K562 (cell line): Measurements from ENCODE around the gene FGD1. TPM values are rescaled to one million over a fixed set of nuclear protein-coding genes. Genes with fewer than 3 reads are reported as not detected.

Experiments
- ATAC-seq: fragments of 200-7000 bp; cut with Tn5 transposase; 3 replicates; pipeline ENCODE4 v1.9.1; 2020; ENCODE audit warnings: moderate library complexity
- BruUV-seq: library from RNA; stranded (reverse); fragments of 400-500 nt; replicated peaks from 2 replicates; lab custom pipeline; 2021; lab: Mats Ljungman, UMichigan
- CTCF ChIA-PET: fragments of 300-600 bp; formaldehyde crosslinking; extraction: SDS; loops from one replicate; lab custom pipeline; 2021; ENCODE audit warnings: low intra/inter-chr PET ratio; lab: Yijun Ruan, JAX
- POLR2A ChIA-PET: fragments of 300-600, 350-650 bp; sonication (Branson Sonifier 250); formaldehyde crosslinking; extraction: SDS; loops from one replicate; lab custom pipeline; 2021; ENCODE audit warnings: antibody characterized with exemption, inconsistent platforms; lab: Yijun Ruan, JAX
- DNase-seq, 4 experiments: peaks; one replicate each; pipeline versions ENCODE4 v3.0.0 to v3.0.0-alpha.2; 2011 to 2018; ENCODE audit warnings: low spot score in 3 of 4, mixed read lengths in 3 of 4; ENCODE audit errors: extremely low read depth in 1 of 4
- FAIRE-seq: peaks from 2 replicates; lab custom pipeline; 2011; peaks lifted over from hg19 to GRCh38; lab: Jason Lieb, UNC
- H2AFZ ChIP-seq: 2 replicates; pipeline ENCODE4 v1.6.0; 2011; ENCODE audit warnings: low read depth, low read length, control low read depth, inconsistent platforms
- H3K27ac ChIP-seq: fragments of 200-600 bp; 3 replicates; pipeline ENCODE4 v1.8.0; 2011; ENCODE audit warnings: low read depth, mild to moderate bottlenecking, control low read depth, inconsistent platforms, low read length, moderate library complexity, mixed read lengths; ENCODE audit errors: extremely low read depth
- H3K27me3 ChIP-seq, 2 experiments: fragments of 300-600 bp in 1 of 2; 2 replicates in 1 of 2; 3 replicates in 1 of 2; pipeline versions ENCODE4 v1.6.0 to v1.8.0; 2011; ENCODE audit warnings: inconsistent platforms in 2 of 2, low read length in 2 of 2, mild to moderate bottlenecking in 1 of 2, mixed read lengths in 1 of 2, moderate library complexity in 1 of 2; ENCODE audit not compliant: control insufficient read depth in 2 of 2, insufficient read depth in 2 of 2
- H3K36me3 ChIP-seq: fragments of 300-600 bp; 3 replicates; pipeline ENCODE4 v1.8.0; 2011; ENCODE audit warnings: mild to moderate bottlenecking, low read length, inconsistent platforms; ENCODE audit not compliant: control insufficient read depth, insufficient read depth
- H3K4me1 ChIP-seq, 2 experiments: fragments of 200-600 bp in 1 of 2; replicated peaks in 1 of 2; 2 replicates in 1 of 2; 3 replicates in 1 of 2; pipeline versions ENCODE4 v1.5.1 to v1.8.0; 2011; ENCODE audit warnings: inconsistent platforms in 2 of 2, low read length in 2 of 2, mild to moderate bottlenecking in 1 of 2, mixed read lengths in 1 of 2, moderate library complexity in 1 of 2; ENCODE audit not compliant: control insufficient read depth in 2 of 2, insufficient read depth in 2 of 2
- H3K4me2 ChIP-seq: 2 replicates; pipeline ENCODE4 v1.6.1; 2011; ENCODE audit warnings: low read length, control low read depth, inconsistent platforms, mixed read lengths; ENCODE audit not compliant: insufficient read depth
- H3K4me3 ChIP-seq: fragments of 200-600 bp; sonication (generic), shearing (Covaris generic); 2 replicates; pipeline ENCODE4 v1.5.1; 2016; ENCODE audit warnings: control low read depth, inconsistent platforms
- H3K79me2 ChIP-seq: fragments of 200-600 bp; 3 replicates; pipeline ENCODE4 v1.8.0; 2011; ENCODE audit warnings: low read length, inconsistent platforms; ENCODE audit not compliant: control insufficient read depth, insufficient read depth
- H3K9ac ChIP-seq, 2 experiments: 2 replicates each; pipeline versions ENCODE4 v1.6.0 to v1.6.1; 2011; ENCODE audit warnings: low read depth in 2 of 2, low read length in 2 of 2, control low read depth in 1 of 2, inconsistent platforms in 1 of 2, mild to moderate bottlenecking in 1 of 2, mixed read lengths in 1 of 2; ENCODE audit not compliant: insufficient read depth in 1 of 2
- H3K9me1 ChIP-seq: one replicate; pipeline ENCODE4 v1.6.0; 2011; ENCODE audit warnings: inconsistent platforms, mild to moderate bottlenecking, low read length, moderate library complexity; ENCODE audit not compliant: control insufficient read depth, insufficient read depth
- H3K9me3 ChIP-seq: replicated peaks from 2 replicates; pipeline ENCODE4 v1.5.1; 2011; ENCODE audit warnings: low read depth, low read length, inconsistent platforms; ENCODE audit not compliant: control insufficient read depth, insufficient read depth
- H4K20me1 ChIP-seq: replicated peaks from 2 replicates; pipeline ENCODE4 v1.6.1; 2011; ENCODE audit warnings: low read length, inconsistent platforms, mixed read lengths; ENCODE audit not compliant: control insufficient read depth, insufficient read depth
- BHLHE40 ChIP-seq: IDR thresholded peaks from 2 replicates; pipeline ENCODE4 v1.6.1; 2011; ENCODE audit warnings: low read length, improper control_type of control experiment
- CAMTA2 ChIP-seq: fragments of 250-450 bp; sonication (Bioruptor Pico); conservative IDR thresholded peaks from 2 replicates; pipeline ENCODE4 v1.5.1; 2022
- CBFA2T2 ChIP-seq: fragments of 450-650 bp; conservative IDR thresholded peaks from 2 replicates; pipeline ENCODE4 v1.6.1; 2017; ENCODE audit warnings: mild to moderate bottlenecking
- ELF1 ChIP-seq: fragments of 200-800 bp; sonication (Bioruptor generic); IDR thresholded peaks from 2 replicates; pipeline ENCODE4 v1.6.1; 2016; ENCODE audit warnings: missing genetic modification characterization, missing compliant biosample characterization
- KLF1 ChIP-seq: fragments of 450-650 bp; IDR thresholded peaks from 2 replicates; pipeline ENCODE4 v1.6.1; 2016; ENCODE audit warnings: missing genetic modification characterization, missing compliant biosample characterization
- MTA3 ChIP-seq: fragments of 450-650 bp; formaldehyde crosslinking; IDR thresholded peaks from 2 replicates; pipeline ENCODE4 v1.6.1; 2017; ENCODE audit warnings: mild to moderate bottlenecking, borderline replicate concordance
- POLR2B ChIP-seq: fragments of 450-650 bp; IDR thresholded peaks from 2 replicates; pipeline ENCODE4 v1.6.1; 2018; ENCODE audit warnings: low read depth; ENCODE audit not compliant: partially characterized antibody
- POU5F1 ChIP-seq: fragments of 150-350 bp; IDR thresholded peaks from 2 replicates; pipeline ENCODE4 v1.6.1; 2014; ENCODE audit warnings: borderline replicate concordance, low read length, low read depth, mild to moderate bottlenecking; ENCODE audit not compliant: partially characterized antibody
- RAD51 ChIP-seq: fragments of 450-650 bp; IDR thresholded peaks from 2 replicates; pipeline ENCODE4 v1.7.1; 2016; ENCODE audit warnings: low read depth, mild to moderate bottlenecking, borderline replicate concordance
- SRF ChIP-seq, 2 experiments: fragments of 250-450, 450-650 bp in 1 of 2; sonication (Bioruptor Pico) in 1 of 2; sonication (generic) in 1 of 2; formaldehyde crosslinking; IDR thresholded peaks; 2 replicates each; pipeline versions ENCODE4 v1.5.0 to v1.5.1; 2020 to 2022; ENCODE audit warnings: mild to moderate bottlenecking in 1 of 2, missing genetic modification reagents in 1 of 2
- ZNF253 ChIP-seq: fragments of 250-450 bp; sonication (Bioruptor Pico); conservative IDR thresholded peaks from 2 replicates; pipeline ENCODE4 v1.6.1; 2021; ENCODE audit warnings: mild to moderate bottlenecking
- ZNF707 ChIP-seq: fragments of 250-450 bp; sonication (Bioruptor Pico); conservative IDR thresholded peaks from 2 replicates; pipeline ENCODE4 v1.8.0; 2022; ENCODE audit warnings: inconsistent platforms, mild to moderate bottlenecking, moderate library complexity
- WGBS: fragments of 100-300 bp; shearing (Covaris generic); methylation state at CpG from one replicate; pipeline ENCODE4 v1.1.6; 2016; ENCODE audit warnings: low coverage, mixed read lengths; ENCODE audit not compliant: insufficient coverage; ENCODE audit errors: missing lambda C conversion rate; 5-methylcytosine and 5-hydroxymethylcytosine counted together
- in situ Hi-C: fragments of 300-500 bp; cut with MboI; formaldehyde crosslinking; loops from 4 replicates; pipeline ENCODE4 v1.15.0; 2018; ENCODE audit warnings: inconsistent platforms, mixed read lengths
- intact Hi-C: fragments of 100-400 bp; cut with micrococcal nuclease; formaldehyde crosslinking; loops from 2 replicates; pipeline ENCODE4 v1.14.2; 2022
- polyA plus RNA-seq, 8 experiments: library from polyadenylated mRNA; depleted of rRNA in 4 of 8; stranded (reverse) in 5 of 8; unstranded in 3 of 8; fragments of >200 nt; fragmentation: Nextera tagmentation in 2 of 8; fragmentation: Illumina TruSeq in 1 of 8; extraction: Ambion mirVana in 2 of 8; extraction: Trizol in 1 of 8; gene quantifications; 2 replicates each; pipeline versions ENCODE4 v1.2.1 to v1.2.3, GENCODE V29; 2011 to 2014; ENCODE audit warnings: inconsistent platforms in 1 of 8, missing spikeins in 1 of 8
- total RNA-seq, 7 experiments: library from RNA; depleted of rRNA in 6 of 7; stranded (reverse); fragments of >200 nt in 6 of 7; fragmentation: Illumina TruSeq in 2 of 7; extraction: Trizol in 2 of 7; gene quantifications; 2 replicates each; pipeline versions ENCODE4 v1.2.1 to v1.2.3, GENCODE V29; 2011 to 2021; ENCODE audit warnings: low replicate concordance in 1 of 7
- TF ChIP-seq, protein P1 (sequence below): fragments of 450-650 bp; formaldehyde crosslinking; IDR thresholded peaks from 2 replicates; pipeline ENCODE4 v1.4.0; 2020; ENCODE audit warnings: mild to moderate bottlenecking, mixed read lengths
- TF ChIP-seq, protein P2 (sequence below): fragments of 150-350 bp; conservative IDR thresholded peaks from 2 replicates; pipeline ENCODE4 v1.6.1; 2014; ENCODE audit warnings: low read length
- TF ChIP-seq, protein P3 (sequence below): sonication (generic); formaldehyde crosslinking; IDR thresholded peaks from 2 replicates; pipeline ENCODE4 v1.8.1; 2023; ENCODE audit warnings: mild to moderate bottlenecking, missing genetic modification reagents

FGD1 gene
- total and polyA plus RNA-seq, 9 of the 15 experiments (the other 6 are each of a cell fraction or from before 2014, with no cell fraction given): 0.01 to 0.09 (median 0.04) TPM; not detected in 2

DNA sequence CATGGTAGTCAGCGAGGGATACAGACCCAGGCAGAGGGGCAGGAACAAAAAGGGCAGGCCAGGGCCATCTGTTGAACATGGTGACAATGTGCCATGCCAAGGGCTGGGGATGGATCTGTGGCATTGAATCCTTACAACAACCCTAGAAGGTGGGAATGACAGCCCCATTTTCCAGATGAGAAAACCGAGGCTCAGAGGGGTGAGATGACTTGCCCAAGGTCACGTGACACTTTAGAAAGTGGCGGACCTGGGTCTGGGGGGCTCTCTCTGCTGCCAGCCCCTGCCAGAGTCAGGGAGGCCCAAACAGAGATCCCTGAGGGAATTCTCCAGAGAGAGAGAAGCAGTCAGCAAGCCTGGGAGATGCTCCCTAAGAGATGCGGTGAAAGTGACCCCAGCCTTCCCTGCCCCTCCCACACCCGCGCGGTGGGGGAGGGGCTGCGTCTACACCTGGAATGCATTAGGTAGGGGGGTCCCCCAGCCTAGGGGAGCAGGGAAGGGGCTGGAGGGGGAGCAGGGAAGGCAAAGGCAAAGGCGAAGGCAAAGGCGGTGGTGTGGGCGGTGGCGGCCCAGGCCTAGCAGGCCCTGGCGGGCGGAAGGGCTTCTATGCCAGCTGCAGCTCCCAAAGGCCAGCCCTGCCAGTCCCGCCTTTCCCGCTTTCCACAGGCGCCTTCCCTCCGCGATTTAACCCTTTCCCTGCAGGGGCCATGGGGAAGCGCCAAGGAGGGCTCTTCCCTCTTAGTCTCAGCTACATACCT lies 13.0 kb downstream of the FGD1 start:
- peaks cover 0 to 3% of the 10 kb centered on the region in 2 experiments; a peak in 2 of 5 replicates for H3K4me1 ChIP-seq
- H2AFZ ChIP-seq: no peak overlapping the region
- H3K9me1 ChIP-seq: no peaks in the 10 kb centered on the region
- H3K4me3 ChIP-seq: no peak overlapping the region
- H3K27ac ChIP-seq: no peak overlapping the region
- H4K20me1 ChIP-seq: no peaks in the 10 kb centered on the region
- FAIRE-seq: no peak
- POLR2A ChIA-PET: no interaction called here
- ATAC-seq: no peak
- no peaks in the 10 kb centered on the region for H3K36me3 ChIP-seq
- BruUV-seq: no TSS peak
- H3K79me2 ChIP-seq: no peaks in the 10 kb centered on the region
- CTCF ChIA-PET: no interaction called here
- 16% methylated on average over 10 of the region's 21 CpGs for WGBS
- TF ChIP-seq MTA3: no peak
- no peak for TF ChIP-seq ZNF253 (CRISPR knock-in tag)
- TF ChIP-seq, protein P1, sequence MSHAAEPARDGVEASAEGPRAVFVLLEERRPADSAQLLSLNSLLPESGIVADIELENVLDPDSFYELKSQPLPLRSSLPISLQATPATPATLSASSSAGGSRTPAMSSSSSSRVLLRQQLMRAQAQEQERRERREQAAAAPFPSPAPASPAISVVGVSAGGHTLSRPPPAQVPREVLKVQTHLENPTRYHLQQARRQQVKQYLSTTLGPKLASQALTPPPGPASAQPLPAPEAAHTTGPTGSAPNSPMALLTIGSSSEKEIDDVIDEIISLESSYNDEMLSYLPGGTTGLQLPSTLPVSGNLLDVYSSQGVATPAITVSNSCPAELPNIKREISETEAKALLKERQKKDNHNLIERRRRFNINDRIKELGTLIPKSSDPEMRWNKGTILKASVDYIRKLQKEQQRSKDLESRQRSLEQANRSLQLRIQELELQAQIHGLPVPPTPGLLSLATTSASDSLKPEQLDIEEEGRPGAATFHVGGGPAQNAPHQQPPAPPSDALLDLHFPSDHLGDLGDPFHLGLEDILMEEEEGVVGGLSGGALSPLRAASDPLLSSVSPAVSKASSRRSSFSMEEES (CRISPR knock-in tag): peak; percentile 63
- TF ChIP-seq RAD51: peak; percentile 31; the same call in 1 of the 2 replicates
- TF ChIP-seq CAMTA2 (CRISPR knock-in tag): no peak
- TF ChIP-seq POLR2B: no peak
- TF ChIP-seq, protein P2, sequence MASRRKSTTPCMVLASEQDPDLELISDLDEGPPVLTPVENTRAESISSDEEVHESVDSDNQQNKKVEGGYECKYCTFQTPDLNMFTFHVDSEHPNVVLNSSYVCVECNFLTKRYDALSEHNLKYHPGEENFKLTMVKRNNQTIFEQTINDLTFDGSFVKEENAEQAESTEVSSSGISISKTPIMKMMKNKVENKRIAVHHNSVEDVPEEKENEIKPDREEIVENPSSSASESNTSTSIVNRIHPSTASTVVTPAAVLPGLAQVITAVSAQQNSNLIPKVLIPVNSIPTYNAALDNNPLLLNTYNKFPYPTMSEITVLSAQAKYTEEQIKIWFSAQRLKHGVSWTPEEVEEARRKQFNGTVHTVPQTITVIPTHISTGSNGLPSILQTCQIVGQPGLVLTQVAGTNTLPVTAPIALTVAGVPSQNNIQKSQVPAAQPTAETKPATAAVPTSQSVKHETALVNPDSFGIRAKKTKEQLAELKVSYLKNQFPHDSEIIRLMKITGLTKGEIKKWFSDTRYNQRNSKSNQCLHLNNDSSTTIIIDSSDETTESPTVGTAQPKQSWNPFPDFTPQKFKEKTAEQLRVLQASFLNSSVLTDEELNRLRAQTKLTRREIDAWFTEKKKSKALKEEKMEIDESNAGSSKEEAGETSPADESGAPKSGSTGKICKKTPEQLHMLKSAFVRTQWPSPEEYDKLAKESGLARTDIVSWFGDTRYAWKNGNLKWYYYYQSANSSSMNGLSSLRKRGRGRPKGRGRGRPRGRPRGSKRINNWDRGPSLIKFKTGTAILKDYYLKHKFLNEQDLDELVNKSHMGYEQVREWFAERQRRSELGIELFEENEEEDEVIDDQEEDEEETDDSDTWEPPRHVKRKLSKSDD: no peak
- TF ChIP-seq POU5F1: no peak
- TF ChIP-seq BHLHE40: no peak
- no peak for TF ChIP-seq SRF (CRISPR knock-in tag; IDR thresholded peaks at IDR 0.05)
- TF ChIP-seq CBFA2T2: 0 out of 2 replicates have a peak, but pooled peaks have one; percentile 2
- TF ChIP-seq KLF1 (tag): no peak
- no peak for TF ChIP-seq ZNF707 (CRISPR knock-in tag)
- TF ChIP-seq, protein P3, sequence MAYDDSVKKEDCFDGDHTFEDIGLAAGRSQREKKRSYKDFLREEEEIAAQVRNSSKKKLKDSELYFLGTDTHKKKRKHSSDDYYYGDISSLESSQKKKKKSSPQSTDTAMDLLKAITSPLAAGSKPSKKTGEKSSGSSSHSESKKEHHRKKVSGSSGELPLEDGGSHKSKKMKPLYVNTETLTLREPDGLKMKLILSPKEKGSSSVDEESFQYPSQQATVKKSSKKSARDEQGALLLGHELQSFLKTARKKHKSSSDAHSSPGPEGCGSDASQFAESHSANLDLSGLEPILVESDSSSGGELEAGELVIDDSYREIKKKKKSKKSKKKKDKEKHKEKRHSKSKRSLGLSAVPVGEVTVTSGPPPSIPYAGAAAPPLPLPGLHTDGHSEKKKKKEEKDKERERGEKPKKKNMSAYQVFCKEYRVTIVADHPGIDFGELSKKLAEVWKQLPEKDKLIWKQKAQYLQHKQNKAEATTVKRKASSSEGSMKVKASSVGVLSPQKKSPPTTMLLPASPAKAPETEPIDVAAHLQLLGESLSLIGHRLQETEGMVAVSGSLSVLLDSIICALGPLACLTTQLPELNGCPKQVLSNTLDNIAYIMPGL (CRISPR knock-in tag): no peak
- no peak for TF ChIP-seq ELF1 (tag)
- no peak overlapping the region for H3K9ac ChIP-seq
- DNase-seq: no peak
- intact Hi-C loops (no loop called here), in situ Hi-C loops (no loop called here)
- no peaks in the 10 kb centered on the region; a peak in 1 of 5 replicates for H3K27me3 ChIP-seq
- no peaks in the 10 kb centered on the region for H3K9me3 ChIP-seq
- no peak overlapping the region for H3K4me2 ChIP-seq
